Right hindlimb (tissue), 1 donor: ENCODE measurements around the gene CCDC28A.

Source experiments
- DNase-seq: peaks from one replicate; pipeline ENCODE4 v3.0.0-alpha.2; 2018

CCDC28A gene

GRCh38 chr6:138796771-138797170, 23.2 kb downstream of the CCDC28A start:
- DNase-seq = no peak

- no peak for DNase-seq
These were observed 24.4 kb downstream of the CCDC28A start for GRCh38 chr6:138797806-138798446.

- DNase-seq = no peak
These were observed 27.0 kb downstream of the CCDC28A start for GRCh38 chr6:138800377-138801150.

- no peak for DNase-seq
These were observed 29.8 kb downstream of the CCDC28A start for GRCh38 chr6:138803331-138803730.

GRCh38 chr6:138803861-138804260, 30.3 kb downstream of the CCDC28A start:
- DNase-seq = peak; percentile 37

GRCh38 chr6:138805016-138805765, 31.6 kb downstream of the CCDC28A start:
- peak; percentile 86 for DNase-seq

- no peak for DNase-seq
These were observed 33.3 kb downstream of the CCDC28A start for GRCh38 chr6:138806889-138807288.

- no peak for DNase-seq
These were observed 36.1 kb downstream of the CCDC28A start for GRCh38 chr6:138809677-138810076.

- no peak for DNase-seq
These were observed 38.3 kb downstream of the CCDC28A start for GRCh38 chr6:138811866-138812265.

- DNase-seq = no peak
These were observed 40.7 kb downstream of the CCDC28A start for GRCh38 chr6:138814179-138814834.

- no peak for DNase-seq
These were observed 41.7 kb downstream of the CCDC28A start for GRCh38 chr6:138815221-138815620.

- DNase-seq = no peak
These were observed 42.4 kb downstream of the CCDC28A start for GRCh38 chr6:138815797-138816528.

- DNase-seq = no peak
These were observed 44.2 kb downstream of the CCDC28A start for GRCh38 chr6:138817799-138818198.

GRCh38 chr6:138818496-138819194, 45.1 kb downstream of the CCDC28A start:
- no peak for DNase-seq

- DNase-seq = no peak
These were observed 48.0 kb downstream of the CCDC28A start for GRCh38 chr6:138821519-138821918.

- no peak for DNase-seq
These were observed 51.0 kb downstream of the CCDC28A start for GRCh38 chr6:138824482-138825144.

GRCh38 chr6:138830248-138830647, 56.7 kb downstream of the CCDC28A start:
- no peak for DNase-seq

GRCh38 chr6:138832182-138832581, 58.6 kb downstream of the CCDC28A start:
- no peak for DNase-seq

GRCh38 chr6:138833816-138834539, 60.4 kb downstream of the CCDC28A start:
- peak; percentile 64 for DNase-seq

GRCh38 chr6:138837246-138837645, 63.7 kb downstream of the CCDC28A start:
- no peak for DNase-seq
